ENCODE measurements around the gene DYRK1A. TPM values are rescaled to one million over a fixed set of nuclear protein-coding genes. Genes with fewer than 3 reads are reported as not detected.

The DYRK1A gene
- total RNA-seq, 1 experiment from 2014 or later = 36.9 TPM

DNA sequence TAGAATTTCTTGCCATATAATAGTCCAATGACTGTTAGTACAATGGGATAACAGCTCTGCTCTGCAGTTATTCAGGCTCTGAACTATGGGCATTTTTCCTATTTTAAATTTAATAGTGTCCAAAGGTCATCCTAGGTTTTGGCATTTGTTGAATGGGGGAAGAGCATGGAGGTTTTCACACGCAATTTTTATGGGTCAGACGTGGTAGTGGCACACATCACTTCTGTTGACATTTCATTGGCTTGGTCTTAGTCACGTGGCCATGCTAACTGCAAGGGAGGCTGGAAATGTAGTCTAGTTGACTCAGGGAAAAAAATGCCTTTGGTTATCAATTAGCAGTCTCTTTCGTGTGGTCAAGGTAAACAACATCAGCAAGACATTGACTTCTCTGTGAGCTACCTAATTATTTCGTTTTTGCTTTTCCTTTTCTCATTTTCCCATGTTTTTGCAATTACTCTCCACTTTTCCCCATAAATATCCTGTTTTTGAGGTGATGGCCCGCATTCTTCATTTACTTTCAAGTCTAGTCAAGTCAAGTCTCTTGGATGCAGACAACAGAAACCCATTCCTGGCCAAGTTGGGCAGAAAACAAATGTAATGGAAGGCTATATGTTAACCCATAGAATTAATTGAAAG is 82.8 kb downstream of the DYRK1A start:
- DNase-seq (ENCODE audit: low read depth) = no peak

DNA sequence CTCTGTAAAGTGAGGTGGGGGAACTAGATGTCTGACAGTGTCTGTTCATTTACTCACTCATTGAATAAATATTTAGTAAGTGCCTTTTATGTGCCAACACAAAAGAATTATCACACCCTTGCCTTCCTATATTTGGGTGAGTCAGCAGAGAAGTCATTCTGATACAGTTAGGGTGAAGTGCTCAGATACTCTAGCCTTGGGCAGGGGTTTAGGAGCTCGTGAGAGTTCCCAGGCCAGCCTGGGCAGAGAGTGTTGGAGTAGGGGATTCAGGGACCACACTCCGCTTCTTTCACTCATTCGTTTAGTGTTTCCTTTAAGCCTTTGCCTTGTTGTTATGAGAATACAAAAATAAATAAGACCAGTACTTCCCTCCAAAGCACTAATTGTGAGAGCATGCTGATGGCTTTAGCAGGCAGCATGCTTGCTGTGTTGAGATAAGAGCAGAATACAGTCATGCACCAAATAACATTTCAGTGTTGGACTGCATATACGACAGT is 83.9 kb downstream of the DYRK1A start:
- DNase-seq (ENCODE audit: low read depth) = peak; percentile 63

DNA sequence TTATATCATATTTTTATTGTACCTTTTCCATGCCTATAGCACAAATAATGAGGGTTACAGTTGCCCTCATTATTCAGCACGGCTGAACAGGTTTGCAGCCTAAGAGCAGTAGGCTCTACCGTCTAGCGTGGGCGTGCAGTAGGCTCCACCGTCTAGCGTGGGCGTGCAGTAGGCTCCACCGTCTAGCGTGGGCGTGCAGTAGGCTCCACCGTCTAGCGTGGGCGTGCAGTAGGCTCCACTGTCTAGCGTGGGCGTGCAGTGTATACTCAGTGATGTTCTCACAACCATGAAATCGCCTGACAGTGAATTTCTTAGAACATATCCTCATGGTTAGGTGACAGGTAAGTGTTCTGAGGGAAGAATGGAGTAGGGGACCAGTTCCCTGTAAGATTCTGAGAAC is 84.9 kb downstream of the DYRK1A start:
- DNase-seq (ENCODE audit: low read depth) = no peak

DNA sequence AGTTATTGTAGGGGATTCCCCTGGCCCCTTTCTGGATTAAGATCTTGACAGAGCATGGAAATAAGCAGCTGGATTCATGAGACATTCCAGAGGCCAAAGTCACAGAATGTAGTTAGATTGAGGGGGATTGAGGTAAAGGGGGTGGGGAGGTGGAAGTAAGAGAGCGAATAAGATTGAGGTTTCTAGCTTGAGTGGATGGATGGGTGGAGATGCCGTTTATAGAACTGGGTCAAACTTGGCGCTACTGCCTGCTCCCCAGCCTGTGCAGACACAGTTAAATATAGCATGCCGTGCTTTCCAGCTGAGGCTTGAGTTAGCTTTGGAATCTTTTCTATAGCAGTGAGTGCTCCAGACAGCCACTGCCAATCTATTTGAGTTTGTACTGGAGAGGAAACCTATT is 85.7 kb downstream of the DYRK1A start:
- DNase-seq (ENCODE audit: low read depth) = peak; percentile 88

DNA sequence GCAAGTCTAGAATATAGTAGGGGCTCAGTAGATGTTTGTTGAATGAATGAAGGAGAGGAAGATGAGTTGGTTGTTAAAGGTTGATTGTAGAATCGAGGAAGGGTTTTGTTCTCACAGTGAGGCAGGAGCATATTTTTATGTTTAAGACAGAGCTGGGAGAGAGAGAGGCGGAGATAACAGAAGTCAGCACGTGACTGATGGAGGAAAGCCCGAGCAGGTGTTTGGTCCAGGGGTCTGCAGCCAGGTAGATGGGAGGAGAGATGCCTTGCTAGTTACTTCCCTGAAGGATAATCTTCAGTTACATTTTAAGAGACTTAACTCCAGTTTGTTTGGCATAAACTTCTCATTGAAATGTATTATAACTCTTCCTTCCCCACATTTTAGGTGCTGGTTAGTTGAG is 86.8 kb downstream of the DYRK1A start:
- no peak for DNase-seq (ENCODE audit: low read depth)

DNA sequence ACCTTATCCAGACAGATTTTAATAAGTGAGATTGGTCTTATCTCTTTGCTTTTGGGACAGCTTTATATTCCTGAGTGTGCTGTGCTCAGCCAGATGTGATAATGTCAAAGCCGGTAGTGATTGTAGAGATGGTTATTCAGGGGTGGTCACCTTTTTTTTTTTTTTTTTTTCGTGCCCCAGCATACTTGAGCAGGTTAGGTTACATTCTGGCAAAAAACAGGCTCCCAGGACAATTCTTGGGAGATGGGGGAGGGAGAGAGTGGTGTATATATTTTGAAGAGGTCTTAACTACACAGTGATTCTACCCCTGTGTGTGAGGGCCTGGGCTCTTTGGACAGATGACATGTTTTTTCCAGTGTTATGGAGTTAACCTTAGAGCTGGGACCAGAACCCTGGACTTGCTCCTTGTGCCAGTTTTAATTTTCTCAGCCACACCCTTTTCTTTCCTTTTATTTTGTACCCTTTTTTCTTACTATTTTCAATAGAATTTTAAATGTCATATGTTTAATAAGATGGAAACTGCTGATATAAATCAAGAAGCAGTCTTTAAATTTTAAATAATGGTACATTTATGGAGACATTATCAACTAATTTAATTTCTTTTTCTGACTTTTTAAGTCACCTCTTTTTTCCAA is 88.4 kb downstream of the DYRK1A start:
- no peak for DNase-seq (ENCODE audit: low read depth)

DNA sequence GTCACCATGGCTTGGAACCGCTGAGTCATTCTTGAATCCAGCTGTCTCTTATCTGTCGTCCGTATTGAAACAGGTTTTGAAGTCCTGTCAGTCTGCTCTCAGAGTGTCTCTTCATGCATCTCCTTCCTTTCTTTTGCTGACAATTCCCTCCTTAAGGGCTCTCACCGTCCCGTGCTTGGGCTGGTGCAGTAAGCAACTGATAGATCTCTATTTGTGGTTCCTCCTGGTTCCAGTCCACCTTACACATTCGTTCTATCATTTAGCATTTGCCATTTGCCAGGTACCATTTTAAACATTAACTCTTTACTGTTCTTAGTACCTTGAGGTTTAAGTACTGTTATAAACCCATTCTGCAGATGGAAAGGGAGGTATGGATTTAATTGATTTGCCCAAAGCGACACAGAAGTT is 88.9 kb downstream of the DYRK1A start:
- peak; percentile 33 for DNase-seq (ENCODE audit: low read depth)

DNA sequence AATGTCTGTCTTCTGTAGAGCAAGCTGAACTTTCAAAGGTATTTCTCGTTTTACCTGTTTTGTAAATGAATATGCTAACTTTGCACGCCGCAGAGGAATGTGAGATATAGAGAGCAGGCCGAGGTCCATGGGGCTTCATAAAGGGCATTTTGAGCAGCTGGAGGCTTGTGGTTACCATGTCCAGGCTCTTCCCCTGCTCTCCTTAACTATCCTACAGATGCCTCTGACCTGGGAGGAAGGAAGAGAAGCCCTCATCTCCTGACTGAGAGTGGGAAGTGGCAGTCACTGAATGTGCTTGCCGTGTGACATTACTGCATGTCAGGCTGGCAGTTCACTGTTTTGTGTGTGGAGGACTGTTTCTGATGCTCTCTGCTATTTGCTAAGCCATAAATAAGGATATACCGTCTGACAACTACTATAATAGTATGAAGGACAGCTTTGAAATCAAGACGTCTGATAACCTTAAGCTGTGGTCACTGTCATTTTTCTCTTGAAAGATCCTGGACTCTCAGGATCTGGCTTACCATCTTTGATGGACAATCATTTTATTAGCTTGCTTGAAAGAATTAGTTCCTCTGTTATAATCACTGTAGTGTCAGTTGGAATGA is 92.2 kb downstream of the DYRK1A start:
- no peak for DNase-seq (ENCODE audit: low read depth)

DNA sequence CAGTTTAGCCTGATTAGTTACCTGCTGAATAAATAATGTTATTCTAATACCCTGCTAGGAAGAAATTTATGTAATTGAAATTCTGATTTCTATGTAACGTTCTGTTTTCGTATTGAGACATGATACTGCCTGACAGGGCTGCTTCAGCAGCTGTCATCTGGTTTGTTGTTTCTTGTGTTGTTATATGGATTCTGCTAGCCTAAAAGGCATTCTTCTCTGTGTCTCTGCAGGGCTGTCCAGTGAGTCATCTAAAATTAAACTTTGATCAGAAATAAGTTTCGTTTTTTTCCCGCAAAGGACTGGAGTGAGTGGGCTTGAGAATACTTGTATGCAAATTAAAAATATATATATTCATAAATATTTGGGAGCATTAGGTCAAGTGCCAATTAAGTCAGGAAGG is 93.0 kb downstream of the DYRK1A start:
- DNase-seq (ENCODE audit: low read depth) = no peak

DNA sequence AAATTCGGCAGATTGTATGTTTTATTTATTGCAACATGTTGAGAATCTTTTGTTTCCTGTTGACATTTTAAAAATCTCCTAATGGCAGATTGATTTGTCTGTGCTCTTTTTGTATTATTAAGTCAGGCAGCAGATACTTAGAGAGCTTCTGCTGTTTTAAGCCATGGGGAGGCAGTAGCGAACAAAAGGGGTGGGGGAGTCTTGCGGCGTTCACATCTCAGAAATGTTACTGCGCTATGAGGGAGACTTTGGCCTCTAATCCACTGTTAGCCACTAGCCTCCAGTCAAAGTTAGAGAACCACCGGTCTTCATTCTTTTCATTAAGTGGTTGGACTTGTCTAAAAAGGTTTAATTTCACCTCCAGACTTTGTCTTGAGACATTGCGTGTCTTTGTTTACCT is 93.6 kb downstream of the DYRK1A start:
- DNase-seq (ENCODE audit: low read depth) = no peak

DNA sequence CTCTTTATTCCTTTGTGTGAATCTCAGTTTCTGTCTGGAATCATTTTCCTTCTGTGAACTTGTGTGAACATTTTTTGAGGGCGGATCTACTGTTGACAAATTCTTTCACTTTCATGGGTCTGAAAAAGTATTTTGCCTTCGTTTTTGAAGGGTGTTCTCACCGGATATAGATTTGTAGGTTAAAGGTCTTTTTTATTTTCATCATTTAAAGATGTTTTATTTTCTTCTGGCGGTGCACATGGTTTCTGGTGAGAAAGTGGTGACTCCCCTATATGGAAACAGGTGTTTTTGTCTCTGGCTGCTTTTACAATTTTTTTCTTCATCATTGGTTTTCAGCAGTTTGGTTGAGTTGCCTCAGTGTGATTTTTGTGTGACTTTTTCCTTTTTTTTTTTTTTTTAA is 94.9 kb downstream of the DYRK1A start:
- DNase-seq (ENCODE audit: low read depth) = no peak

DNA sequence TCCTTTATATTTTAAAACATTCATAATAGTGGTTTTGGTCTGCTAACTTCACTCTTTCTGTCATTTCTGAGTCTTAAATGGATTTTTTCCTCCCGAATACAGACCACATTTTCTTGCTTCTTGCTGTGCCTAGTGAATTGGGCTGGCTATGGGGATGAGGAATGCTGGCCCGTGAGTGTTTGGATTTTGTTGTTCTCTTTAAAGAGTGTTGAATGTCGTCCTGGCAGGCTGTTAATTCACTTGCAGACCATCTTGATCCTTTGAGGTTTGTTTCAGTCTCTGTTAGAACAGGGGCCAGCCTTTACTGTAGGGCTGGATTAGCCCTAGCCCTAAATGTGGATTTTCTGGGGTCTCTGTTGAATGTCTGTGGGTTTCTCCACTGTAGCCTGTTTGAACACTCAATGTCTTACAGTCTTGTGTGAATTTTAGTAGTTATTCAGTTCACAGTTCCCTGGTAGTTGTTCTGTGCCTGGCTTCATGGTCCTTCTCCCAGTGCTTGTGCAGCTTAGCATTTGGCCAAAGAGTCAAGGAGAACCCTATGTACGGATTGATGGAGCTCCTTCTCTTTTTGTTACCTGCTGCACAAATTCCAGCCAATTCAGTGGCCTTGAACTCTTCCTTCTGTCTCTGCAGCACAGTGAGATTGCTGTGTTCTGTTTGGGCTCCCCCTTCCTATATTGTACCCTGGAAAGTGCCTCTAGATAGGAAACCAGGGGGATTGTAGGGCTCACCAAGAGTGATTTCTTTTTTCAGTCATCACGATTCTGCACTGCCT is 95.7 kb downstream of the DYRK1A start:
- no peak for DNase-seq (ENCODE audit: low read depth)

DNA sequence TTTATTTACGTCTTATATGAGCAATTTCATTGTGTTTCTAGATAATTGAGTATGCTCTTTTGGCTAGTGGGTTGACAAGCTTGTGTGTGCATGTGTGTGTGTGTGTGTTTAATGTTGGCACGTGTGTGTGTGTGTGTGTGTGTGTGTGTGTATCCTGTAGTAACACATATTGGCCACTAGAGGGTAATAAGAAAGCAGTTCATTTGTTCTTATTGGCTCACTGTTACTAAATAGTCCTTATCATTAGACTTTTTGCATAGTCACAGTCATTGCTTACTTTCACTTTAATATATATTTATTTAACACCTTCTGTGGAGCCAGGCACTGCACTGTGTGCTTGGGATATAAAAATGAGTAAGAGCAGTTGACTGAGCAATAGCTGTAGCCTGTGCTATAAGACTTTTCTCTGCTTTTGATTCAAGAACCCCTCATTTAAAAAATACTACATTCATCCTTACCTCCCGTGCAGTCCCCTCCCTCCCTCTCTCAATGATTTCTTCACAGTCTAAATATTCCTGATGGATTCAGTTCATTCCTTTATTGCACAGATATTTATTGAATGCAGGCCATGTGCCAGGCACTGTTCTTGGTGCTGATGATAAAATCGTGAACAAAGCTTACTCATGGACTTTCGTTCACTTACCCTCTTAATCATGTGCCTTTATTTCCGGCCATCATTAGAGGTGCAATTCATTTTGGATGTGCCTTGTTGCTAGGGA is 96.7 kb downstream of the DYRK1A start:
- peak; percentile 28 for DNase-seq (ENCODE audit: low read depth)

DNA sequence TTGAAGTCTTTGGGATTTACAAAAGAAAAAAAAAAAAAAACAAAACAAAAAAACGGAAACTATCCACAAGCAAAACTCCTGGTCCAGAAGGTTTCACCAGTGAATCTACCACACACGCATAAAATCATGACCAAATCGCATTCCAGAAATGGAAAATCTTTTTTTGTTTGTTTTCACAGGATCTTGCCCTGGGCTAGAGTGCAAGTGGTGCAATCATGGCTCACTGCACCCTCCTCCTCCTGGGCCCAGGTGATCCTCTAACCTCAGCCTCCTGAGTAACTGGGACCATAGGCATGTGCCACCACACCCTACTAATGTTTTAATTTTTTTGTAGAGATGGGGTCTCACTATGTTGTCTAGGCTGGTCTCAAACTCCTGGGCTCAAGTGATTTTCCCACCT is 100.5 kb downstream of the DYRK1A start:
- no peak for DNase-seq (ENCODE audit: low read depth)

DNA sequence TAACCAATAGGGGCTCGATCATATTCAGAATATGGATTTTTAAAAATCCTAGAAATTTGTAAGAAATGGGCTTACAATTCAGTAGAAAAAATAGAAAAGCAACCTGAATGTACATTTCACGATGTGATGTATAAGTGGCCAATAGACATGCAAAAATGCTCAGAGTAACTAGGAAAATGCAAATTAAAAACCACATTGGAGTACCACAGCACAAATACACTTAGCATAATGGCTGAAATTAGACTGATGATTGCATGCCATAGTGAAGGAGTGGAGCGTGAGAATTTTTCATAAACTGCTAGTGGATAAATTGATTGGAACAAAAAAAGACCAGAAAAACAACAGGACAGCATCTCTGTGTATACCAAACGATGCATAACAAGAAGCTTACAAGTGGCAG is 102.3 kb downstream of the DYRK1A start:
- DNase-seq (ENCODE audit: low read depth) = no peak

DNA sequence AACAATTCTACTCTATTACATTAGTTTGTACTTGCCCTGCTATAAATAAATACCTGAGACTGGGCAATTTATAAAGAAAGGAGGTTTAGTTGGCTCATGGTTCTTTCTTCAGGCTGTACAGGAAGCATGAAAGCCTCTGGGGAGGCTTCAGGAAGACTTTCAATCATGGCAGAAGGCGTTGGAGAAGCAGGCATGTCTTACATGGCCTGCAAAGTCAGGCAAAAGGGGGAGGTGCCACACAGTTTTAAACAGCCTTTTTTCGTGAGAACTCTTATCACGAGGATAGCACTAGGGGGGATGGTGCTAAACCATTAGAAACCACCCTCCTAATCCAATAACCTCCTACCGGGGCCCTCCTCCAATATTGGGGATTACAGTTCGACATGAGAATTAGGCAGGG is 102.9 kb downstream of the DYRK1A start:
- no peak for DNase-seq (ENCODE audit: low read depth)

DNA sequence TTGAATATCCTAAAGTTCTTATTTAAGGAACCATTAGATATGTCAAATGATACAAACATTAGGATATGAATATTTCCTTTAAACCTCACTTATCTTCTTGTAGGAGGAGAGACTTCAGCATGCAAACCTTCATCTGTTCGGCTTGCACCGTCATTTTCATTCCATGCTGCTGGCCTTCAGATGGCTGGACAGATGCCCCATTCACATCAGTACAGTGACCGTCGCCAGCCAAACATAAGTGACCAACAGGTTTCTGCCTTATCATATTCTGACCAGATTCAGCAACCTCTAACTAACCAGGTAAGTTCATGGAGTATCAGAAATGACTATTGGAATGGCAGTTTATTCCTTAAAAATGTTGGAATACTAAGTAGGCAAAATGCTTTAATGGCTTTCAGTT is 106.0 kb downstream of the DYRK1A start:
- DNase-seq (ENCODE audit: low read depth) = no peak

DNA sequence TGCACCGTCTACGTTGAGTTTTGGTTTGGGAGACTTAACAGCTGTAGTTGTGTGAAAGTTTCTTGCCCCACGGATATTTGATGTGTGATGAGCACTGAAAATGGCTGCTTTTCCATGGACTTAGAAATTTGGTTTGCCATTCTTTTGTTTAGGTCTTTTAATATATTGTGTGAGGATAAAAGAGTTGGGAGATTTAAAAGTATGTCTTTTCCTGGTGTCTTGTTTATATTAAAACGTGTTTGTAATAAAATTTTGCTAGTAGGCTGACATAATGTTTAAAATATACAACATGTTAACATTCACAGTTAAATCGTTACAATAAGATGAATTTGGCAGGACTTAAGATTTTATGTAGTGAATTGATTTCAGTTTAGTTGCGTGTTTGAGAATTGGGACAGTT is 106.9 kb downstream of the DYRK1A start:
- no peak for DNase-seq (ENCODE audit: low read depth)

DNA sequence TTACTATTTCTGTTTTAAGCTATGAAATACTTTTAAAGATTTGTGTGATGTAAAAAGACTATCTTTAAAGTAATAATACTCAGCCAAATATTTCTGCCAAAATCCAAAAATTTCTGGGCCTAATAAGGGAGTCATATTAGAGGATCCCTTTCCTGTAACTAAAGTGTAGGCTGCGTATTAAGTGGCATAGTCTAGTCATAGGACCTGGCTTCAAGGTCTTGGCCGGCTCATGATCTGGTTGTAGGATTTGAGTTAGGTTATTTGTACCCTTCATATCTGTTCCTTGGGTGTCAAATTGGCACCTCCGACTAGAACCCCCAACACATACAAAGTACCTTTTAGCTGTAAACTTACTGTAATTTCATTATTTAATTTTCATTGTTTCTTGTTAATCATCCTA is 107.8 kb downstream of the DYRK1A start:
- no peak for DNase-seq (ENCODE audit: low read depth)

DNA sequence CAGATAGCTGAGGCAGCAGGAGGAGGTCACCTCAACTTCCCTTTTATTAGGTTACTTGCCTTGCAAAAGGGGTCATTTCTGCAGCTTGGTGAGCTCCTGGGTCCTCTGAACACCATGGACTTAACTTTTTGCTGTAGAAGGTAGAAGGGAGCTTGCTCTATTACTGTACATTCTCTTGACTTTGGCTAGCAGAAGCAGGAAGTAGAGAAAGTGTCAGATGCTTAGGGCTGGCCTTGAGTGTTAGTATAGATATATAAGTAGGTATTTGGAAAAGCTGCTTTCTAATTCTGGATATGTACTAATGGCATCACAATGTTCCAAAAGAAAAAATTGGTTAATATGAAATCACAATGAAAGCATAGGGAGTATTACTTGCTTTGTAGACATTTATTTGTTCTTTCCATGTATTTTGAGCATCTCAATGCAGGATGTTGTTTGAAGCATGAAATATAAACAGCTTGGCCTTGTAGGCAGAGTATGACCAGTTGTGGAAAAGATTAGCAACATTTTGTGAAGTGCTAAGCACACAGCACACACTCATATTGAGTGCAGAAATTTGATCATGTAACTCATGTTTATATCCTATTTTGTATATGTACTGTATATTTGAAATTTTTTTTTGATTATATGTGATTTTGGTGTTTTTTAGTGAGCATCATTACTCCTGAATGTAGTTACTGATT is 108.8 kb downstream of the DYRK1A start:
- no peak for DNase-seq (ENCODE audit: low read depth)

DNA sequence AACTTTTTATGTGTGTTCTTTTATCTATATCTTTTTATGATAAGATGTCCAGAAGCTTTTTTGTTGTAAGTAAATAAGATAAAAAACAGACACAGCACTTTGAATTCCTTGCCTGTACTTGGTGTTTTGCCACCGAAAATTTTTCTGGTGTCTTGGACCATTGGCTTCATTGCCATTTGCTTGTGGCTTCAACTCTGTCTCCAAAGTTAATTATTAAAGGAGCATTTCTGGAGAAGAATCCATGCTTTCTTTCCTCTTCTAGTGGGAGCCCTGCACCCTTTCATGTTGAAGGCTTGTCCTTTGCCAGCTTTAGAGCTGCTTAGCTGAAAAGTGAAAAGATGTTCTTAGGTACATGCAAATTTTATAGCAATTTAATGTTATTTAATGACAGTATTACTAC is 112.2 kb downstream of the DYRK1A start:
- DNase-seq (ENCODE audit: low read depth) = no peak

Measured in Daoy (cell line).